ENCODE data around the gene DNAJB1. TPM values are rescaled to one million over a fixed set of nuclear protein-coding genes. Genes with fewer than 3 reads are reported as not detected.

Gene DNAJB1
- total RNA-seq, 1 experiment from 2014 or later, result 79.5 TPM

DNA sequence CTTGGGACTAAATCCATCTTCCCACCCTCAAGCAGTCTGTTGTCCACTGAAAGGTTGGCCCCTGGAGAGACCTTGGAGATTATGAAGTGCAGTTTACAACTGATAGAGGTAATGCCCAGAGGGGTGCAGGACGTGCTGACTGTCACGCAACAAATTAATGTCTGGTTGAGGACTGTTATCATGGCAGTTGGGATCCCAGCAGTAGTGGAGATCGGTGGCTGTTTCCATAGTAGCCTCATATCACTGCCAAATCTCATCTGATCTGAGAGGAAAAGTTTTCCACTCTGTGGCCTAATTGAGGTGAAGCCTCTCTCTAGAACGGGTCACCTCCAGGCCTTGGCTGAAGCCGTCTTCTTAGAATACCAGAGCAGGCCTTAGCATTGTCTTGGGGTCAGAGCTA is 15.3 kb upstream of the DNAJB1 start:
- no peak overlapping the region for H3K4me3 Mint-ChIP-seq (ENCODE audit: unreplicated experiment)
- CTCF ChIA-PET, result no interaction called here

DNA sequence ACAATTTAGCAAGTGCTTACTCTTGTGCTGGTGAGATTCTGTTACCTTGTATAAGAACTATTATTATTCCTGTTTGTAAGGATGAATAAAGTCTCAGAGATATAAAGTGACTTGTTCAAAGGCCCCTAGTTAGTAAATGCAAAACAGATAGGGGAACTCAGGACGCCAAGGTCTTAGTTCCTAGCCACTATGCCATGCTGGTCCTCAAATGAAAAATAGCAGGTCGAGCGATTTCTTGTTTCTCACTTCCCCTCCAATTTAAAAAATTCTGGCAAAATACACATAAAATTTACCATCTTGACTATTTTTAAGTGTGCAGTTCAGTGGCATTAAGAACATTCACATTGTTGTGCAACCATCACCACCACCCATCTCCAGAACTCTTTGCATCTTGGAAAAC is 12.3 kb upstream of the DNAJB1 start:
- intact Hi-C loops (cut with micrococcal nuclease; ENCODE audit: unreplicated experiment), result loop anchor here (1.0 kb wide), 1 partner anchor 21 kb away; no protein-coding TSS in a partner anchor
- Mint-ChIP-seq H3K4me3 (ENCODE audit: unreplicated experiment) (peak overlapping the region; percentile 97), H3K9me3 (ENCODE audit: unreplicated experiment) (no peaks in the 10 kb centered on the region), H3K27me3 (ENCODE audit: insufficient read depth, unreplicated experiment) (no peaks in the 10 kb centered on the region), H3K36me3 (ENCODE audit: insufficient read depth, unreplicated experiment) (peaks cover 38% of the 10 kb centered on the region), H3K4me1 (ENCODE audit: low read depth, unreplicated experiment) (no peaks in the 10 kb centered on the region), H3K27ac (ENCODE audit: unreplicated experiment) (peak overlapping the region; percentile 93)
- H3K4me3 ChIP-seq (ENCODE audit: low read depth, low read length), result peak overlapping the region; percentile 91
- DNase-seq, result no peak
- peaks cover 10% of the 10 kb centered on the region; the same call in 1 of the 2 replicates for H3K4me1 ChIP-seq
- TF ChIP-seq, protein P1, sequence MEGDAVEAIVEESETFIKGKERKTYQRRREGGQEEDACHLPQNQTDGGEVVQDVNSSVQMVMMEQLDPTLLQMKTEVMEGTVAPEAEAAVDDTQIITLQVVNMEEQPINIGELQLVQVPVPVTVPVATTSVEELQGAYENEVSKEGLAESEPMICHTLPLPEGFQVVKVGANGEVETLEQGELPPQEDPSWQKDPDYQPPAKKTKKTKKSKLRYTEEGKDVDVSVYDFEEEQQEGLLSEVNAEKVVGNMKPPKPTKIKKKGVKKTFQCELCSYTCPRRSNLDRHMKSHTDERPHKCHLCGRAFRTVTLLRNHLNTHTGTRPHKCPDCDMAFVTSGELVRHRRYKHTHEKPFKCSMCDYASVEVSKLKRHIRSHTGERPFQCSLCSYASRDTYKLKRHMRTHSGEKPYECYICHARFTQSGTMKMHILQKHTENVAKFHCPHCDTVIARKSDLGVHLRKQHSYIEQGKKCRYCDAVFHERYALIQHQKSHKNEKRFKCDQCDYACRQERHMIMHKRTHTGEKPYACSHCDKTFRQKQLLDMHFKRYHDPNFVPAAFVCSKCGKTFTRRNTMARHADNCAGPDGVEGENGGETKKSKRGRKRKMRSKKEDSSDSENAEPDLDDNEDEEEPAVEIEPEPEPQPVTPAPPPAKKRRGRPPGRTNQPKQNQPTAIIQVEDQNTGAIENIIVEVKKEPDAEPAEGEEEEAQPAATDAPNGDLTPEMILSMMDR (IDR thresholded peaks at IDR 0.05; ENCODE audit: insufficient read depth in 1 of 2, low read depth in 1 of 2, low read length in 1 of 2, severe bottlenecking in 1 of 2, unreplicated experiment in 1 of 2), result no peak
- ChIA-PET POLR2A (interaction anchor here (0.6 to 1.2 kb wide), 6 partner anchors 12 to 58 kb away, joined by 3 to 6 read pairs (median 4); partner anchors contain the start of genes DNAJB1 and NDUFB7), CTCF (no interaction called here)
- no TSS peak for BruUV-seq (replicated peaks)
- no peaks in the 10 kb centered on the region for H3K27me3 ChIP-seq (replicated peaks; ENCODE audit: control insufficient read depth, insufficient read depth, low read length)
- no peaks in the 10 kb centered on the region for H3K9me3 ChIP-seq
- no peaks in the 10 kb centered on the region; the same call in none of the 2 replicates for H3K36me3 ChIP-seq (ENCODE audit: control insufficient read depth, insufficient read depth, low read length)

More for the DNA sequence above, 15.3 kb upstream of the DNAJB1 start:
- Mint-ChIP-seq H3K27me3 (ENCODE audit: insufficient read depth, unreplicated experiment) (no peaks in the 10 kb centered on the region), H3K4me1 (ENCODE audit: low read depth, unreplicated experiment) (no peaks in the 10 kb centered on the region), H3K27ac (ENCODE audit: unreplicated experiment) (no peak overlapping the region), H3K36me3 (ENCODE audit: insufficient read depth, unreplicated experiment) (peaks cover 52% of the 10 kb centered on the region), H3K9me3 (ENCODE audit: unreplicated experiment) (no peaks in the 10 kb centered on the region)
- no peak for DNase-seq
- POLR2A ChIA-PET, result no interaction called here
- intact Hi-C loops (cut with micrococcal nuclease; ENCODE audit: unreplicated experiment), result no loop called here
- H3K4me3 ChIP-seq (ENCODE audit: low read depth, low read length), result no peak overlapping the region
- no TSS peak for BruUV-seq (replicated peaks)
- no peaks in the 10 kb centered on the region for H3K9me3 ChIP-seq
- TF ChIP-seq, protein P1 (IDR thresholded peaks at IDR 0.05; ENCODE audit: insufficient read depth in 1 of 2, low read depth in 1 of 2, low read length in 1 of 2, severe bottlenecking in 1 of 2, unreplicated experiment in 1 of 2), result no peak
- H3K4me1 ChIP-seq, result peaks cover 20% of the 10 kb centered on the region
- H3K27me3 ChIP-seq (replicated peaks; ENCODE audit: control insufficient read depth, insufficient read depth, low read length), result no peaks in the 10 kb centered on the region
- no peaks in the 10 kb centered on the region; the same call in none of the 2 replicates for H3K36me3 ChIP-seq (ENCODE audit: control insufficient read depth, insufficient read depth, low read length)

DNA sequence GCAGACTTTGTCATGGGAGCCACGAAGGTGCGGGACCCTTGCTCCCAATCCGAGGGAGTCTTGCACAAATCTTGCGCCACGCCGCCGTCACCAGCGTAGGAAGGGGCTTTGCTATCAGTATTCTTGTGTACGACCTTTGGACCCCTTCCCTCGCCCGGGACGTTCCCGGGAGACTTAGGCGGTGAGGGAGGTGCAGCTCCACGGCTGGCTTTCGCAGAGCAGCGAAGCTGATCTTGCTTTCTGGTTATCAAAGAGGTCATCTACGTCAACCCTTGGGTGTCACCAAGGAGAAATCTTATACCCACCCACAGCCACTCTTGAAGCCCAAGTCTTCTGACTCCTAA is 11.8 kb upstream of the DNAJB1 start:
- TF ChIP-seq, protein P1 (IDR thresholded peaks at IDR 0.05; ENCODE audit: insufficient read depth in 1 of 2, low read depth in 1 of 2, low read length in 1 of 2, severe bottlenecking in 1 of 2, unreplicated experiment in 1 of 2), result no peak
- DNase-seq, result peak; percentile 92 to 95
- POLR2A ChIA-PET, result interaction anchor here (0.6 to 1.2 kb wide), 5 partner anchors 12 to 58 kb away, joined by 3 to 6 read pairs (median 5); partner anchors contain the start of genes DNAJB1 and NDUFB7
- Mint-ChIP-seq H3K4me3 (ENCODE audit: unreplicated experiment) (peak overlapping the region; percentile 97), H3K4me1 (ENCODE audit: low read depth, unreplicated experiment) (no peaks in the 10 kb centered on the region), H3K36me3 (ENCODE audit: insufficient read depth, unreplicated experiment) (peaks cover 38% of the 10 kb centered on the region), H3K27me3 (ENCODE audit: insufficient read depth, unreplicated experiment) (no peaks in the 10 kb centered on the region), H3K9me3 (ENCODE audit: unreplicated experiment) (no peaks in the 10 kb centered on the region), H3K27ac (ENCODE audit: unreplicated experiment) (peak overlapping the region; percentile 93)
- peaks cover 10% of the 10 kb centered on the region; the same call in 1 of the 2 replicates for H3K4me1 ChIP-seq
- no peaks in the 10 kb centered on the region for H3K27me3 ChIP-seq (replicated peaks; ENCODE audit: control insufficient read depth, insufficient read depth, low read length)
- CTCF ChIA-PET, result no interaction called here
- peak overlapping the region; percentile 91 for H3K4me3 ChIP-seq (ENCODE audit: low read depth, low read length)
- no TSS peak for BruUV-seq (replicated peaks)
- no peaks in the 10 kb centered on the region; the same call in none of the 2 replicates for H3K36me3 ChIP-seq (ENCODE audit: control insufficient read depth, insufficient read depth, low read length)
- no peaks in the 10 kb centered on the region for H3K9me3 ChIP-seq
- intact Hi-C loops (cut with micrococcal nuclease; ENCODE audit: unreplicated experiment), result loop anchor here (1.0 kb wide), 1 partner anchor 21 kb away; no protein-coding TSS in a partner anchor
